AG09319 (cell line): ENCODE results near the gene ADAMTS14.

Source experiments
- DNase-seq: peaks from one replicate; pipeline ENCODE4 v3.0.0-alpha.2; 2010; ENCODE audit warnings: low read depth; ENCODE audit errors: extremely low read depth
- TF ChIP-seq, protein P1 (sequence below): IDR thresholded peaks from 2 replicates; pipeline ENCODE4 v1.5.1; 2011; ENCODE audit warnings: low read depth, mild to moderate bottlenecking, inconsistent platforms, low read length, moderate library complexity

Gene ADAMTS14

DNA sequence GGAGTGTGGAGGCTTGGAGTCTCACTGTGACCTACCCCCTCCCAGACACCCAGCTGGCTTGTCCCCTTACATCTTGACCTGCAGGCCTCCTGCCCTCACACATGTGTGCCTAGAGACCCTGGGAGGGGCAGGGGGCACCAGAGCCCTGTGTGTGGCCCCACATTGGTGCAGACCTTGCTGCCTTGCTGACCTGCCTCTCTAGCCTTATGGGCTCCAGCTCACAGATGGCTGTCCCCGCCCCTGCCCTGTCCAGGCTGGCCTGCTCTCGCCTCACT lies 9.4 kb downstream of the ADAMTS14 start:
- TF ChIP-seq, protein P1, sequence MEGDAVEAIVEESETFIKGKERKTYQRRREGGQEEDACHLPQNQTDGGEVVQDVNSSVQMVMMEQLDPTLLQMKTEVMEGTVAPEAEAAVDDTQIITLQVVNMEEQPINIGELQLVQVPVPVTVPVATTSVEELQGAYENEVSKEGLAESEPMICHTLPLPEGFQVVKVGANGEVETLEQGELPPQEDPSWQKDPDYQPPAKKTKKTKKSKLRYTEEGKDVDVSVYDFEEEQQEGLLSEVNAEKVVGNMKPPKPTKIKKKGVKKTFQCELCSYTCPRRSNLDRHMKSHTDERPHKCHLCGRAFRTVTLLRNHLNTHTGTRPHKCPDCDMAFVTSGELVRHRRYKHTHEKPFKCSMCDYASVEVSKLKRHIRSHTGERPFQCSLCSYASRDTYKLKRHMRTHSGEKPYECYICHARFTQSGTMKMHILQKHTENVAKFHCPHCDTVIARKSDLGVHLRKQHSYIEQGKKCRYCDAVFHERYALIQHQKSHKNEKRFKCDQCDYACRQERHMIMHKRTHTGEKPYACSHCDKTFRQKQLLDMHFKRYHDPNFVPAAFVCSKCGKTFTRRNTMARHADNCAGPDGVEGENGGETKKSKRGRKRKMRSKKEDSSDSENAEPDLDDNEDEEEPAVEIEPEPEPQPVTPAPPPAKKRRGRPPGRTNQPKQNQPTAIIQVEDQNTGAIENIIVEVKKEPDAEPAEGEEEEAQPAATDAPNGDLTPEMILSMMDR: no peak

DNA sequence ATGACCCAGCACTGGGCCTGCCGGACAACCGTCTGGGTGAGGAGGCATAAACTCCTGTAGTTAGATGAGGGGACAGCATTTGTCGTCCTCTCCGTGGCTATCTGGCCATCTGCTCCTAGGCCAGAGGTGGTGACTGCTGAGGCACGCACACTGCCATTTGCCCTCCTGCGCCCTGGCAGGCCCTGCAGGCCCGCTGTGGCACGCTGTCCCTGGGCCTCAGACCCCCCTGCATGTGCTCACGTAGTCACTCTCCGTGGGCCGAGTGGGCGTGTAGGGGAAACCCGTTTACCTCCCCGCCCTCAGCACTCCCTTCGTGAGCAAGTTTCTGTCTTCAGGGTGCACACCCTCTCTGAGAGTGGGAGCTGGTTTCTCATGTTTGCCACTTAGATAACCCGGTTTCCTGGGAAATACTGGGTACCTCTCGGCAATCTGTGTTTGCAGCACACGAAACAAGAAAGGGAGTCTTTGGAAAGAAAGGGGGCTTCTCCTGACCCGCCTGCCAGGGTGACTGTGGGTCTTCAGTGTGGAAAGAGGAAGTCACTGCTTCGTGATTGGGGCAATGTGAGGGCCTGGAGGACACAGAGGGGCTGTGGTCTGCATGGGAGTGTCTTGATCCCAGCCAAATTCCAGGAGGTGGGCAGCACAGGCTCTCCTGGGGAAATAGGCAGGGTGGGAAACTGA lies 10.8 kb downstream of the ADAMTS14 start:
- no peak for DNase-seq

More for the DNA sequence above, 9.4 kb downstream of the ADAMTS14 start:
- no peak for DNase-seq

DNA sequence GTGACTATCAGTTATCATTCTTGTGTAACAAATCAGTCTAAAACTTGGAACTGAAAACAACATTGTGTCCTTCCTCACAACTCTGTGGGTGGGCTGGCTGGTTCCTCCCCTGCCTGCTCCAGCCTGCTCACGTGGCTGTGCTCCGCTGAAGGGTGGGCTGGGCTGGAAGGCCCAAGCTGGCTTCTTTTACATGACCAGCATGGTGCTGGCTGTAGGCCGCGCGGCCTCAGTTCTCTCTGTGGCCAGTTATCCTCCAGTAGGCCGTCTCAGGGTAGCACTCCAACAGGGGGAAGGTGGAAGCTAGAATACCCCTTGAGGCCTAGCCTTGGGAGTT lies 11.3 kb downstream of the ADAMTS14 start:
- DNase-seq: no peak
- TF ChIP-seq, protein P1: no peak

More for the DNA sequence above, 10.8 kb downstream of the ADAMTS14 start:
- TF ChIP-seq, protein P1: no peak

DNA sequence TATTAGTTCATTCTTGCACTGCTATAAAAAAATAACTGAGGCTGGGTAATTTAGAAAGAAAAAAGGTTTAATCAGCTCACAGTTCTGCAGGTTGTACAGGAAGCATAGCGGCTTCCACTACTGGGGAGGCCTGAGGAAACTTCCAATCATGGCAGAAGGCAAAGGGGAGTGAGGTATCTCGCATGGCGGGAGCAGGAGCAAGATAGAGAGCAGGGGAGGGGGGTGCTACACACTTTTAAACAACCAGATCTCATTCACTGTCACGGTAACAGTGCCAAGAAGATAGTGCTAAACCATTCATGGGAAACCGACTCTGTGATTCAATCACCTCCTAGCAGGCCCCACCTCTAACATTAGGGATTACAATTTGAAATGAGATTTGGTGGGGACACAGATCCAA lies 11.6 kb downstream of the ADAMTS14 start:
- TF ChIP-seq, protein P1: no peak

DNA sequence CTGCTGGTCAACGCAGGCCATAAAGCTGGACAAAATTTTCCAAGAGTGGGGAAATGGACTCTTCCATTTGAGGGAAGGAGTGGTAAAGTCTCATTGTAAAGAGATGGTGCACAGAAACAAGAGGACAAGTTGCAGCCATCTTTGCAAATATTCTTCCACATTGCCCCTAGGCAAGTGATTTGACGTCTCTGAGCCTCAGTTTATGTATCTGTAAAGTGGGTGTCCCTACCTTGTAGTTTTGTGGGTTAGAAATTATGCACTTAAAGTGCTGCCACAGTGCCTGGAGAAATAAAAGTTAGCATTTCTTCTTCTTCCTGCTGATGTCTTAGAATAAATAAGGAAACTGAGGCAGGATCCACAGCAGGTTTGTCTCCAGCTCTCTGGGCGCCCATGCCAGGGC lies 12.1 kb downstream of the ADAMTS14 start:
- no peak for DNase-seq
- TF ChIP-seq, protein P1: no peak

More for the DNA sequence above, 11.6 kb downstream of the ADAMTS14 start:
- DNase-seq: no peak

DNA sequence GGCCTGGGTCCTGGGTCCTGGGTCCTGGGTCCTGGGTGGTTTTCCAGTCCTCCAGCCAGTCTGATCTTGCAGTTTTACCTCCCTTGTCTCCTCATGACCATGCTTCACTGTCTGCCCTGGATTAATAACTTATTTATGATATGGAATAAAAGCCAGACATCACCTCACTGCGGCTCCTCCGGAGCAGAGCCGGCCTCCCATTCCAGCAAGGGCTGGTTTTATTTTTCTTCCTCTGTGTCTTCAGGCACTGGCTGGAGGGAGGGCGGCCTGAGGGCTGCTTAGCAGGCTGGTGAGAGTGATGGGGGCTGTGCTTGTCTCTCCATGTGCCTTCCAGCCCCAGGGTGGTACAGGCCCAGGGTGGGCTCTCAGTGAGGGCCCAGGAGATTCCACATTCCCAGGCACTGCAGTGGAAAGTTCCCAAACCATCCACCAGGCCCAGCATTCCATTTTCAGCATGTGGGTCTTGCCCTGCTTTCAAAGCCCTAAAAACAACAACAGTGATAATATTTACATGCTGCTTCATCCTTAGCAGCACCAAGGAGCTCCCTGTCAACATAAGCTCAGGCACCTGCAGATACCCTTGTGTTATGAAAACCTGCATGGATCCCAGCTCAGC lies 12.6 kb downstream of the ADAMTS14 start:
- no peak for DNase-seq
- TF ChIP-seq, protein P1: no peak

DNA sequence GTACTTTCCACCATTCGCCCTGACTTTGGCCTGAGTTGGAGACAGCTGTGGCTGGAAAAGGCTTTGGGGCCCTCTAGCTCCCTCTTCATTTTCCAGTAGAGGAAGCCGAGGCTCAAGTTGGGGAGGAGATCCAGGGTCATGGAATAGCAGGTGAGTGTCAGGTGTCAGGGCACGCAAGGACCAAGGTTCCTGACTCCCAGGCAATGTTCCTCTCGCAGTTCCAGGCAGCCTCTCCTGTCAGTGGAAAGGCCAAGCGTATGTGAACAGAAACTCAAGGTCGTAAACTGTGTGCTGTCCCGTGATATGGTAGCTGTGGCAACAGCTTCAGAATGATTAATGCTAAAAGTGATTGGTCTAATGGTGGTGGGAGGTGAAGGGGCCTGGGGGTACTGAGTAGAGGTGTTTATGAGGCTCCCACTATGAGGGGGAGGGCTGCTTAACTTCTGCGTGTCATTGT lies 13.2 kb downstream of the ADAMTS14 start:
- no peak for DNase-seq
- TF ChIP-seq, protein P1: no peak
